Activated CD4-positive, alpha-beta T cell treated with anti-CD3 and anti-CD28 coated beads, Interleukin-10, Interleukin-2, amounts not matched to agents 100 ng/mL and 50 ng/mL, durations not matched to agents 16 hours and 8 hours (primary cell): ENCODE measurements around the gene CCDC47.
"Not testable (repeated sequence)": the region's sequence is repeated elsewhere in the genome, so short reads cannot be mapped to it uniquely, and the experiment has no call there.

Source experiments
- DNase-seq: peaks from one replicate; pipeline ENCODE4 v3.0.0-alpha.2; 2020

Gene CCDC47

DNA sequence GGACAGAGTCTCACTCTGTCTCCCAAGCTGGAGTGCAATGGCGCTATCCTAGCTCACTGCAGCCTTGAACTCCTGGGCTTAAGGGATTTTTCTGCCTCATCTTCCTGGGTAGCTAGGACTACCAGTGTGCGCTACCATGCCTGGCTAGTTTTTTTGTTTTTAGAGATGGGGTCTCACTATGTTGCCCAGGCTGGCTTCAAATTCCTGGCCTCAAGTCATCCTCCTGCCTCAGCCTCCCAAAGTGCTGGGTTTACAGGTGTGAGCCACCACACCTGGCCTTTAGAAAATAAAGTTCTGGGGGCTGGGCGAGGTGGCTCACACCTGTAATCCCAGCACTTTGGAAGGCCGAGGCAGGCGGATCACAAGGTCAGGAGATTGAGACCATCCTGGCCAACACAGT, 53.2 kb downstream of the CCDC47 start:
- not testable (repeated sequence) for DNase-seq

DNA sequence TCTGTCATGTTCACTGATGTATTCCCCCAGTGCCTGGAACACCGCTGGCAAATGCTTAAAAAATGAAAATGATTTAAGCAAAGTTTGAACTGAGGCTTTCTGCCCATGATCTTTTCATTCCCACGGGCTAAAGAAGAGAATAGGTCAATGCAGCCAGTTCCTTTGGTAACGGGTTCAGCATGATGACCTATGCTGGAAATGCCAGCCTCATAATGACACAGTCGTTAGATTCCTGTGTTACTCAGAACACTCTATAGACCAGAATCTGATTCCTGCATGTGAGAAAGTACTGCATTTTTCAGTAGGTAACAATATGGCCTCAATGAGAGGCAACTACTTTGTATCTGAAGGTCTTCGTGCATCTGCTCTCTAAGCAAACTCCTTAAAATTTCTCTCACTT, 54.4 kb downstream of the CCDC47 start:
- DNase-seq, result no peak

DNA sequence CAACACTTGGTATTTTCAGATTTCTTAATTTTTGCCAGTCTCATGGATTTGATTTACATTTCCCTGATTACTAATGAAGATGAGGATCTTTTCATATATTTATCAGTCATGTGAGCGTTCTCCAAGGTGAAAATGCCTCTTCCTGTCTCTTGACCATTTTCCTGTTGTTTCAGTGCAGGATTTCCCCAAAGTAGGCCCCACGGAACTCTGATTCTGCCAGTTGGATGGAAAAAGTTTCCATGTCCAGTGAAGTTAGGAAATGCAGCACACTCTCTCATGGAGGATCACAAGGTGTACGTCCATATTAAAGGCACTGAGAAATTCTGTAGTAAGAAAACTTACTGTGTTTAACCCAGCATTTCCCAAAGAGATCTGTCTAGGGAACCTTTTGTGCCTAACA, 57.0 kb downstream of the CCDC47 start:
- no peak for DNase-seq

DNA sequence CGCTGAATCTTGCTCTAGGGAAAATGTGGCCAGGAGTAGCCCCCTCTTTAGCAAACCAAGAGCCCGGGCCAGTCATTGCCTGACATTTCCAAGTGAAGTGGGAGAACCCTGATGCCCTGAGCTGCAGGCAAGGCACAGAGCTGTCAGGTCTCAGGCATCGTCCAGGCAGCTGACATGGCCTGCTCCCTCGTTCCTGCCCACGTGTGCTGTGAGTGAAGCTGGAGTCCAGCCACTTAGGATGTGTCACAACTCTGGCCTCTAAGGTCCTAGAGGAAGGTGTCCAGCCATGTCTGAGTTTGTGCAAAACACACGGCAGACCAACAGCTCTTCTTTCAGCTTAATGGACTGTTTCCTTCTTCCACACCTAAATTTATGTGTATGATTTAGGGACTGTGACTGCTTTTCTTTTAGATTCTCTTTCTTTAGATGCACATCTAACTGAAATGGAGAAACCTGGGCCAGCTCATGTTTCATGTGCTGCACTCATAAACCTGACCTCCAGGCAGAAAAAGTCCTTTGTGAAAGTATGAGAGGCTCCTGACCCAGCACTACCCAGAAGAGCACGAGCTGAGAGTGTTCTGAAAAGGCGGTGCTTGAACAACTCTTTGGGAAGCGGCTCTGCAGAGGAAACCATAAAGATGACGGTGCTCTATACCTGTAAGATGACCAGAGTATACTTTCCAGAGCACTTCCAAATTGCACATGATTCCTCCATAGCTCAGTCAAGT, 58.7 kb downstream of the CCDC47 start:
- no peak for DNase-seq

DNA sequence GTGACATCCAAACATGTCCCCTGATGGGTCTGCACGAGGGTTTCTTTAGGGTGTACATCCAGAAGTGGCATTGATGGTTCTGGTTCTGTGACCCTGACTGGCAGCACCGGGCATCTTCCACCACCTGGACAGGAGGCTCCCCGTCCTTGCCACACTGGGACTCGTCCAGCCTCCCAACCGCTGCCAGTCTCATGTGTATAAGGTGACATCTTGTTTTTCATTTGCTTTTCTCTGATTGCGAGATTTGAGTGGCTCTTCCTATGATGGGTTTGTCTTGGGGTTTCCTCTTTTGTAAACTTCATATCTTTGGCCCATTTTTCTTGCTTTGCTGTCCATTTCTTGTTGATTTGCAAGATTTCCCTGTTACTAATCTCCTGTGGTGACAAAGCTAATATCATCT, 64.3 kb downstream of the CCDC47 start:
- no peak for DNase-seq

DNA sequence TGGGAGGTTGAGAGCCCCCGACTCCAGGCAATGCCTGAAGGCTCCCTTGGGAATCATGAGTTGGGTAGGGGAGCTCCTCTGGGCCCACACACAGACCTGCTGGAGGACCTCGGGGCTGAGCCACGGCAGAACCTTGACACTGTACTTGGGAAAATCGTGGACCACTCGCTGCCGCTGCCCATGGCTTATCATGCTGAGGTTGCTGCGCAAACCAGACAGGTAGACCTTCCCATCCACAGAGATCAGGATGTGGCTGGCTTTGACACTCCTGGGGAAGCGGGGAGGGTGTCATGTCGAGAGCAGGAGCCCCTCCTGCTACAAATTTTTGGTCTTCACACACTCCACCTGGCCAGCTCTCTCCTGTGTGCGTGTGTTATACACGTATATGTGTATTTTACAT, 66.2 kb downstream of the CCDC47 start:
- no peak for DNase-seq

DNA sequence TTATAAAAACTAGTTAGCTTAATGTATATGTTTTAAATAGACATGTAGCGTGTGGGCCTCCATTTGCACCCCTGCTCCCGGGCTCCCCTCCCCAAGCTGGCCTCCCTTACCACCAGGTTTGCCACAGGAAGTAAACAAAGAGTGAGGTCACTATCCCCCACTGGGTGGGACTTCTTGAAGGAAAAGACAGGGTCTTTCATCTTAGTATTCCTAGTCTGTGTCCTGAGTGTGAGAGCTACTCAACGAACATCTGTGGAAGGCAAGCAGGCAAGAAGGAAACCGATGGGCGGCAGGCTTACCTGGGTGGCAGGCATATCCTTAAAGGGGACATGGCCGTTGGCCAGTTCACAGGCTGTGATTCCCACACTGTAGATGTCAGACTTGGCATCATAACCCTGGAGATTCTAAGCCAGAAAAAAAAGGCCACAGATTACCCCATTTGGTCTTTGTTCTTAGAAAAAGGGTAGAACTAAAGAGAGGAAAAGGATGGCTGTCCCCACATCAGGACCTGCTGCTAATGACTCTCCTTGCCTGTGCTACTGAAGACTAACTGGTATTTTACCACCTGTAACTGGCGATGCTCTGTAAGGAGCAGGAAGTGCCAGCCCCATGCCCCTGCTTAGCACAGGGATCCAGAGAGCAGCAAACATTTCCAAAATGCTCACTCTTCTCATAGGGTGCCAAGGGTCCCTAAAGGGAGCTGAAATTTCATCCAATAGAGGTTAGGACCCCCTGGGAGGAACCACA, 66.9 kb downstream of the CCDC47 start:
- DNase-seq, result no peak

DNA sequence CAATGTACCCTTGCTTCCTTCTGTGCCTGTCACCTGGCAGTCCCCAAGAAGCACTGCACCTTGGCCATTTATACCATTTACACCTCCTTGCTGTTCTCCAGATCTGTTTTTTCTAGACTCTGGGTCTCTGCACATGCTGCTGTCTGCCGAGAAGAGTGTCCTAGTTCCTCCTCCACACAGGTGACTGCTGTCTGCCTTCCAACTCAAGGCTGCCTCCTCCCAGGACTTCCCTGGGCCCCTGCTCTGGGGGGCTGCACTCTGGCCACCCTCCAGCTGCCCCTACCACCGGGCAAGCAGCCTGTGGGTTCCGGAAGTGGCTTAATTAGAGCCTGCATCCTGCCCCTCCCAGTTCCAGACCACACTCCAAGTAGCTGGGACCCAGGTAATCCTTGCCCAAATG, 67.7 kb downstream of the CCDC47 start:
- no peak for DNase-seq

DNA sequence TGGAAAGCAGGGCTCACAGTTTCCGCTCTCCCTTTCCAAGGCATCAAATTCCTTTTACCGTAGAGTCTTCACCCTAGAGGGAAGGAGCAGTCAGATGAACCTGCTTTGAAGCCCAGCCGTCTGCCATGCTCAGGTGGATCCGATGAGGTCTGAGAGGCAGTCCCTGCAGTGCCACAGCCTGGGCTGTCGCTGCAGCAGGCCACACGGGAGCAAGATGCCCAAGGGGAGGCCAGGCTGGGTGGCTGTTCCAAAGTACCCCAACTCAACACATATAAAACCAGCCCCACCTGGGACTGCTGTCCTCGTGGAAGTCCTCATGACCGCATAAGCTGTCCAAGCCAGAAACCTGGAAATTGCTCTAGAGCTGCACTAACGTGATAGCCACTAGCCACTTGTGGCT, 68.6 kb downstream of the CCDC47 start:
- DNase-seq, result no peak

DNA sequence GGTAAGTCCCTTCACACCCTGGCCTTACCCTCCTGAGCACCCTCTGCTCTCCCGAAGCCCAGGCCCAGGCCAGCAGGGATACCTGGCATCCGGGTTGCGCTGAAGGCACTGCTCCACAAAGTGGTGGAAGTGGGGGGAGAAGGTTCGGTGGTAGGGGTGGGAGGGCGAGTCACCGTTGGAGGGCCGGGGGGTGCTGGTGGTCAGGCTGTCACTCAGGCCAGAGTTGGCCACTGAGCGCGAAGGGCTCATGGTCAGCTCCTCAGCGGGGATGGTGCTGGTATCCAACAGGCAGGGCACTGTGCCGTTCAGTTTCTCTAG, 69.2 kb downstream of the CCDC47 start:
- no peak for DNase-seq

DNA sequence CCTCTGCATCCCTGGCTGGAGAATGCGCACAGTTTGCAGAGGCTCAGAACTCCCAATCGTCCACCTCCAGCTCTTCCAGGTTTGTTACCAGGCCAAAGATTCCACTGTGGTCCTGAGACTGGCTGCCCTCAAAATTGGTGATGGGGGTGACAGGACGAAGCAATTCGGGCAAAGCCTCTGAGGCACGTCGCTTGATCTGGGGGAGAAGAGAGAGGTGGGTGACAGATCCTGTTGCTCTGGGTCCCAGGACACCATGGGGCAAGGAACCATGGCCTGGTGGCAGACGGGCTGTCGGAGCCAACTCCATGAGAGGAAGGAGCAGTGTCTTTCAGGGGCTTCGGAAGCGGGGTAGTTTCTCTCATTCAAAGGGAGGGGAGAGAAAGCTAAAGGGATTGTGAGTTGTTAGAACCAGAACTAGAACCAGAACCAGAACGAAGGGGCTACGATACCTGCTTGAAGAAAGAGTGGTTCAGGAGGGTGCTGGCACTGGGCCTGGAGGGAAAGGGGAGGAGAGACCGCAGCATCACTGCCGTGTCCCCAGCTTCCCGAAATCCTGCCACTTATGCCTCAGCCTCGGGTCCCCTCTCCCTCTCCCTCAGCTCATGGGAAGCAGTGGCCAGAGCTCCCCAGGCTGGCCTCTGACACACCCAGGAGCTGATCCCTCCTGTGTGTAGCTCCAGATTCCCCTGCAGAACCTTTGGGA, 69.7 kb downstream of the CCDC47 start:
- DNase-seq, result no peak

DNA sequence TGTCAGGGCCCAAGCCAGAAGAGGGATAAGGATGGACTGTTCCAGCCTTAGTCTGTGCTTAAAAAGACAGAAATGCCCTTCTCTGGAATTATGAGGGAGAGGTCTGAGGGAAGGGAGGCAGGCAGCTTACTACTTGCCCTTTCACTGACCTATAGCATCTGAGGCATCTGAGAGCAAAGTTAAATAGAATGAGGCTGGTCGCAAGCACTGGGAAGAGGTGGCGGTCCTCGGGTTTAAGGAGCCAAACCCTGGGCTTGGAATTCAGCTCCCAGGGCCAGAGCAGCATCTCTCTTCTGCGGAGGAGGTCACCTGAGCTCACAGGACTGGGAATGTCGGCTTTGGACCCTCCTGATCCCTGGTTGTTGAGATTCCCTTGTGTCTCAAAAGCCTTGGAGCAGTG, 70.4 kb downstream of the CCDC47 start:
- no peak for DNase-seq

DNA sequence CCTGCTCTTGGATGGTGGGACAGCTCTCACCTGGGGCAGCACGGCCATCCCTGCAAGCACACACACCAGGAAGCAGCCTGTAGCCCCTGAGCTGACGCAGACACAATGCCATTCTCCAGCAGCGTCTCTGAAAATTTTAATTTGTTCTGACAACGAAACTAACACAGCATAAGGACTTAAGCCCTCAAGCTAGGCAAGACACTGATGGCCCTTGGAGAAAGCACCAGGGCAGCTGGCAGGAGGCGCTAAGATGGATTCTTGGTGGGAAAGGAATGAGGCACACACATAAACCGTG, 70.7 kb downstream of the CCDC47 start:
- DNase-seq, result no peak

DNA sequence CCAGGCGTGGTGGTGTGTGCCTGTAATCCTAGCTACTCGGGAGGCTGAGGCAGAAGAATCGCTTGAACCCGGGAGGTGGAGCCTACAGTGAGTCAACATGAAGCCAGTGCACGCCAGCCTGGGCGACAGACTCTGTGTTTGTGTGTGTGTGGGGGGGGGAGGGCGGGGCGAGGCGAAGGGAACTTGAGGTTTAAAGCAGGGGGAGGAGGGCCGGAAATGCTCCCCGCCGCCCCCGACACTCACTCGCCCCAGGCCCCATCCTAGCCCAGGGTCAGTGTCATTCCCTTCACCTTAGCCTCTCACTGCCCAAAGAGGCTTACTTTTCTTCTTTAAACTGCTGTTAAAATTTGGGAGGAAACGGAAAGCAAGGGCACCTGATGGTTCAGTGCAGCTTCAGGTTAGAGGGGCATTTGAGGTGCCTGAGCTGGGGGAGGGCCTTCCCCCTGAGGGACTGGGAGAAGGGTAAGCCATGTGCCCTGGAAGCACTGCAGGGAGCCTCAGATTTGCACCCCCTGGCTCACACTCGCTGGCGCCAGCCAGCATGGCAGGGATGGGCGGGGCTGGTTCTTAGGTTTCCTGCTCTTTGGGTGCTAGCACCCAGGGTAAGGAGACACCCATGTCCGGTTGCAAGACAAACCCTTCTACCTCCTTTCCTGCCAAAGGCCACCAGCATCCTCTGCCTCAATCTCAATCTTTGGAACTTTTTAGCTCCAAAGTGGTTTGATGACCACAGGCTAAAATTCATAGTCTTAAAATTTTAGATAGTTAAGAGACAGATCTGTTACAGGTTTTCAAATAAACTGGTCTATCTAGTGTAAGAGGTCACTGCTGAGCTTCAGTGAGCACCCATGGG, 71.3 kb downstream of the CCDC47 start:
- DNase-seq, result peak; percentile 89

DNA sequence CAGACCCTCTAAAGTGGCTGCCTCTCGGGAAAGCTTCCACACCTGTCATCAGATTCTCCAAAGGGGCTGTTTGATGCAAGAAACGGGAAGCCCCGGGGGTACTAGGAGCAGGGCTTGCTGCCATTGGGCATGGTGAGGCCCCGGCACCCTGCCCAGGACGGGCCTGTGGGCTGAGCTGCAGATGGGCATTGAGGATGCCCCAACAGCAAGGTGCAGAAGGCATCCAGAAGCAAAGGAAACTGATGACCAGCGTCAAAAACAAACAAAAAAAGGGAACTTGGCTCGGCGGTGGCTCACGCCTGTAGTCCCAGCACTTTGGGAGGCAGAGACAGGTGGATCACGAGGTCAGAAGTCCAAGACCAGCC, 72.0 kb downstream of the CCDC47 start:
- no peak for DNase-seq

DNA sequence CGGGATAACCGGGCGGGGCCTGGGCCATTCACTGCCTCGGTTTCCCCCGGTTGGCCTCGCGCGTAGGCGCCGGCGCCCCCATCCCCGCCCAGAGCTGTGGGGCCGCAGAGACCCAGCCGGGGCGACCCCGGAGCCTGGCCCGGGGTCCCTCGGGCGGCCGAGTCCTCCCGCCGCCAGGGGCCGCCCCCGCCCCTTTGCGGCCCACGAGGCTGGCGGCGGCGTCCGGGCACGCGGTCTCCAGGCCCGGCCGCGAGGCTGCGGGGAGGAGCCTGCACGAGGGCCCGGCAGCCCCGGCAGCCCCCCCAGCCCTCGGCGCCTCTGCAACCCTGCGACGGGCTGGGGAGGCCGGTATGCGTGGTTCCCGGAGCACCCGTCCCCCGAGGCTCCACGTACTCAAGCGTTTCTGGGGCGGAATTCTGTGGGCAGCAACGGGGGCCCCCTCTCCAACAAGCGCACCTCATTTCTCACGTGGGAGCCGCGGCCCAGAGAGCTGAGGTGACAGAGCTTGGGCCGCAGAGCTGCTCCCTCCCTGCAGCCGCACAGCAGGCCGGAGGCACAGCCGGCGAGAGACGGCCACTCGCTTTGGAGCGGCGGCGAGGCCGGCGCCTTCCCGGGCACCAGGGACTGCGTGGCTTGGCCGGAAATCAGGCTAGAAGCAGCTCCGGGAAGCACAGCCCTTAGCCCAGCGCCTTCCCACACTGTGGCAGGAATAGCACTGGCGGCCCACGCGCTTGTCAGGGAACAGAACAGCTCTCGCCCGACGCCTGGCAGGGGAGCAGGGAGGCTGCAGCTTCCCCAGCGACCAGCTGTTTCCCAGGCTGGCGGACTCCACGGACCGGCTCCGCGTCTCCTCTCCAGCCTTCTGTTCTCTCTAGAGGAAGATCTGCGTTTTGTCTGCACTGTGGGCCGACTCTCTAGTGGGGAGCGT, 72.6 kb downstream of the CCDC47 start:
- DNase-seq, result peak; percentile 66

DNA sequence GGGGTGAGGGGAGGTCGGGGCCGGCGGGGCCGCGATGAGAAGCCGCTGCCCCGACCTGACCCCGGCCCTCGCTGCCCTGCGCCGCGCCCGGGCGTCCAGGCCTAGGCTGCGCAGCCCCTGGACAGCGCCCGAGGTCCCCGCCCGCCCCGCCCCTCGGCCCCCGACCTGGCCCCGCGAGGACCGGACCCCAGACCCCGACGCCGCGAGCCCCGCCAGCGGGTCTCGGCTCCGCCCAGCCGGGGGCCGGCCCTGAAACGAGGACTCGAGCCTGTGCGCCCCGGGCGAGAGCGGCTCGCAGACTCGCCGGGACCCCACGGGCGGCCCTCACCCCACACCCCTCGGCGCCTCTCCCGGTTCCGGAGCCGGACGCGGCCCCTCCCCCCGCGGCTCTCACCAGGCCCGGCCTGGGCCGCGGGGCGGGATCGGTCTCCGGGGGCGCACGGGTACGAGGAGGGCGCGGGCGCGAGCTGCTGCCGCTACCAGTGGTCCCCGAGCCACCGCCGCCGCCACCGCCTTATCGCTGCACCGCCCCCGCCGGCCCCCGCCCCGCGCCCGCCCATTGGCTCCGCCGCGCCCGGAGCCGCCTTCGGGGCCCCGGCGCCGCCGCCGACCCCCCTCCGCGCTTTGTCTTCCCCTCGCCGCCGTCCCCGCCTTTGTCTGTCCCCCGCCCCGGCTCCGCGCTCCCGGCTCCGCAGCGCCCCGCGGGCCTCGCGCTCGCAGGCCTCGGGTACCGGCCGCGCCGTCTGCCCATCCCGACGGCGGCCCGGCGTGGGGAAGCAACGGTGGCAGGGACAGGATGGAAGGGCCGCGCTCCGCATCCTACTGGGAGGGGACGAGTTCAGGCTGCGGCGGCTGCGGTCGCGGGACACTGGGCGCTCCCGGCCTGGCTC, 73.5 kb downstream of the CCDC47 start, which contains the start of gene LIMD2:
TSS of gene LIMD2 (minus strand) at position 488 of the 890 bp plus-strand sequence. CDS start 827 bp downstream, outside the sequence.
- peak; percentile 83 for DNase-seq

DNA sequence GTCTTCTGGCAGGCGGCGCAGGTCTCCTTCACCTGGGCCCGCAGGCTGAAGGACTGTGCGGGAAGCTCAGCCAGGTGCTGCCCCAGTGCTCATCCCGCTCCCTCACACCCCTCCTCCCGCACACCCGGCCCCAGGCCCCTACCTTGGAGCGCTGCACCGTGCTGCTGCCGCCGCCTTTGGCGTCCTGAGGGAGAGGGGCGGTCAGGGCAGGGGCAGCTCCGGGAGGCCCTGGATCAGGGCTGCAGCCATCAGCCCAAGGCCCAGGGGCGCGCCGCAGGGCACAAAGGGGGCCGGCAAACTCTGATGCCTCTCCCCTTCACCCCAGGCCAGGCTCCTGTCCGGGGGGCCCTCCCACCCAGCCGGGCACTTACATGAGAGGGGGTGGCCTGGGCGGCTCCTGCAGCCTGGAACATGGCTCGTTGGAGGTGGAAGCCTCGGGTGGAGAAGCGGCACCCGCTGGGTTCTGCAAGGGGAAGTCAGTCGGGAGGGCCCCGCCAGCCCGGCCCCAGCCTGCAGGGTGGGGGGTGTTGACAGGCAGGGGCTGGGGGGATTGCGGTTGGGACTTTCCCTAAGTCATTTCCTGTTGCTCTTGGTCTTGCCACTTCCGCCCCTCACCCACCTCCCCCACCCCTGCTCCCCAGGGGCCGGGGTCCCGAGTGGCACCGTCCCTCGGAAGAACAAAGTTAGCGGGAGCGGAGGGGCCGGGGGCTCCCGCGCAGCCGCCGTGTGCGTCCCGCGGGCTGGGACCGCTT, 74.3 kb downstream of the CCDC47 start:
- DNase-seq, result peak; percentile 92

DNA sequence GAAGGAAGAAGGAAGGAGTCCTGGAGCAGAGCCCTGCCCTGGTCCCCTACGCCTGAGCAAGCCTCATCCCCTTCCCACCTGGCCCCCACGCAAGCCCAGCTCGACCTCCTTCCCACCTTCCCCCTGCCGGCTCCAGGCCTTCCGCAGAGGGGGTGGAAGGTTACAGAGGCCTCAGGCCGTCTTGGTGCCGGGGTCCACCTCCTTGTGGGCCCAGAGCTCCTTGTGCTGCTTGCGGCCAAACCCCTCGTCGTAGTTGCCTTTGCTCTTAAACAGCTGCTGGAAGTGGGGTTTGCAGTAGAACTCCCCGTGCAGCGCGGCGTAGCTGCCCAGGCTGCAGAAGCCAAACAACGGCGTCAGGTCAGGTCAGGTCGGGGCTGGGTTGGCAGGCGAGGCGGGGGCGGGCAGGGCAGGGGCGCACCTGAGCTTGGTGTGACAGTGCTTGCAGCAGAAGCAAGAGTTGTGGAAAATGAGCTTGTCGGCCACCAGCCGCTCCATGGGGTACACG, 75.0 kb downstream of the CCDC47 start:
- DNase-seq, result peak; percentile 36
